PC-9 (cell line): ENCODE results near the gene SLC7A8. TPM values are rescaled to one million over a fixed set of nuclear protein-coding genes. Genes with fewer than 3 reads are reported as not detected.

Source experiments
- BruUV-seq: library from RNA; stranded (reverse); fragments of 400-500 nt; replicated peaks from 2 replicates; lab custom pipeline; 2021; lab: Mats Ljungman, UMichigan
- CTCF ChIA-PET: fragments of 300-600 bp; sonication (Branson Sonifier 250); formaldehyde crosslinking; loops from one replicate; lab custom pipeline; 2022; ENCODE audit warnings: antibody characterized with exemption; lab: Charles Lee
- POLR2A ChIA-PET: fragments of 300-600 bp; sonication (Branson Sonifier 250); formaldehyde crosslinking; loops from one replicate; lab custom pipeline; 2022; ENCODE audit warnings: antibody characterized with exemption; ENCODE audit not compliant: unreplicated experiment; lab: Charles Lee
- DNase-seq, 2 experiments: peaks; one replicate each; pipeline versions ENCODE4 v3.0.0 to v3.0.0-alpha.2; 2015 to 2022; ENCODE audit warnings: mixed read lengths in 1 of 2
- H2AFZ ChIP-seq: fragments of 200-600 bp; sonication (generic); 2 replicates; pipeline ENCODE4 v1.8.1; 2017; ENCODE audit warnings: antibody characterized with exemption
- H3F3A ChIP-seq: fragments of 200-600 bp; sonication (generic); 2 replicates; pipeline ENCODE4 v1.8.1; 2017; ENCODE audit warnings: antibody characterized with exemption, mild to moderate bottlenecking, low read depth; ENCODE audit not compliant: insufficient read depth
- H3K27ac ChIP-seq: fragments of 200-600 bp; sonication (generic); 2 replicates; pipeline ENCODE4 v1.6.1; 2016; ENCODE audit warnings: mixed run types
- H3K27me3 ChIP-seq: fragments of 200-600 bp; sonication (generic); 2 replicates; pipeline ENCODE4 v1.6.1; 2016; ENCODE audit warnings: low read depth, mixed run types; ENCODE audit not compliant: insufficient read depth
- H3K36me3 ChIP-seq: fragments of 200-600 bp; sonication (generic); 2 replicates; pipeline ENCODE4 v1.6.1; 2016; ENCODE audit warnings: low read depth, mixed run types
- H3K4me1 ChIP-seq: fragments of 200-600 bp; sonication (generic); replicated peaks from 2 replicates; pipeline ENCODE4 v1.6.1; 2016; ENCODE audit warnings: mixed run types; ENCODE audit not compliant: insufficient read depth
- H3K4me2 ChIP-seq: fragments of 200-600 bp; sonication (generic); 2 replicates; pipeline ENCODE4 v1.6.1; 2017; ENCODE audit warnings: mixed run types
- H3K4me3 ChIP-seq: fragments of 200-600 bp; sonication (generic); 2 replicates; pipeline ENCODE4 v1.6.1; 2016; ENCODE audit warnings: mixed run types
- H3K79me2 ChIP-seq: fragments of 200-600 bp; sonication (generic); 2 replicates; pipeline ENCODE4 v1.6.1; 2017; ENCODE audit warnings: low read depth, mixed run types
- H3K9me2 ChIP-seq: fragments of 200-600 bp; sonication (generic); 2 replicates; pipeline ENCODE4 v1.8.1; 2017; ENCODE audit warnings: mild to moderate bottlenecking; ENCODE audit not compliant: insufficient read depth
- H3K9me3 ChIP-seq: fragments of 200-600 bp; sonication (generic); 2 replicates; pipeline ENCODE4 v1.8.1; 2016; ENCODE audit warnings: low read depth; ENCODE audit not compliant: insufficient read depth
- H4K20me1 ChIP-seq: fragments of 200-600 bp; sonication (generic); 2 replicates; pipeline ENCODE4 v1.8.1; 2017; ENCODE audit not compliant: insufficient read depth
- EZH2 ChIP-seq: fragments of 200-600 bp; sonication (generic); IDR thresholded peaks from 2 replicates; pipeline ENCODE4 v1.8.0; 2017; ENCODE audit warnings: antibody characterized with exemption, low read depth
- intact Hi-C: fragments of 100-400 bp; cut with micrococcal nuclease; formaldehyde crosslinking; loops from one replicate; pipeline ENCODE4 v1.10.0; 2022; ENCODE audit not compliant: unreplicated experiment
- total RNA-seq: library from RNA; stranded (reverse); gene quantifications from 2 replicates; pipeline ENCODE4 v1.2.3, GENCODE V29; 2021
- TF ChIP-seq, protein P1 (sequence below): fragments of 200-600 bp; sonication (generic); conservative IDR thresholded peaks from 2 replicates; pipeline ENCODE4 v1.6.1; 2017; ENCODE audit warnings: mixed run types, antibody characterized with exemption, mild to moderate bottlenecking, moderate library complexity

Gene SLC7A8
- total RNA-seq, 1 experiment from 2014 or later, result 3.6 TPM

DNA sequence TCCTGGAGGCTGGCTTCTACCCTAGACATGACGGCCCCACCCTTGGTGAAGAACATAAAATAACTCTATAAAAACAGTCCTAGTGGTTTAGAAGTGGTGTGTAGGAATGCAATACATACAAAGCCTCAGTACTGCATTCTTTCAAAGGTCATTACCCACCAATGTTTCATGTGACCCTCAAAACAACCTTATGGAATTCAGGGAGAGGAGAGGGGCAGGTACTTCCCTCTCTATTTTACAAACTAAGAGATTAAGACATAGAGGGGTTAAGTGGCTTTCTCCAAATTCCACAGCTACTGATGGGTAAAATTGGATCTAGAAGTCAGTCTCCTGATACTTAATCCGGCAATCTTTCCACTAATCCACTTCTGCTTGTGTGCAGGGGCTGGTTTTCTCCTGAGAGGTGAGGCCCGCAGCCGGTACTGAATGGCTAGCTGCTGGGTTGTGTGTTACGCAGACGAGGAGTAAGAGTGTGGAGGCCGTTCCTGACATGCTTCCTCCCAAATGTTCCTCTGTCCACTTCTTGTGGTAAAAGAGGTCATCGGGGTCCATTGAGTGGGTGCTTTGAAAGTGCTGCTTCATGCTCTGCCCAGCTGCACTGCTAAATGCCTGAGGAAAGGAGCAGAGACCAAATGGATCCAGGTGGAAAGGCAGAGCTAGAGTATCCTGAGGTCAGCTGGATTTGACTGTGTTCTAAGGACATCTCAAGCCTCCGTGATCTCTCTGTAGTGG is 16.2 kb downstream of the SLC7A8 start:
- H3K79me2 ChIP-seq, result no peaks in the 10 kb centered on the region
- 0 out of 2 replicates have a peak, but pooled peaks cover 5% of the 10 kb centered on the region for H3K4me1 ChIP-seq
- no peak overlapping the region for H3K4me2 ChIP-seq
- no peaks in the 10 kb centered on the region for H3F3A ChIP-seq
- no peaks in the 10 kb centered on the region for H3K9me3 ChIP-seq
- H3K9me2 ChIP-seq, result no peaks in the 10 kb centered on the region
- no peaks in the 10 kb centered on the region for H4K20me1 ChIP-seq
- no peak for DNase-seq
- no peak for TF ChIP-seq EZH2
- TF ChIP-seq, protein P1, sequence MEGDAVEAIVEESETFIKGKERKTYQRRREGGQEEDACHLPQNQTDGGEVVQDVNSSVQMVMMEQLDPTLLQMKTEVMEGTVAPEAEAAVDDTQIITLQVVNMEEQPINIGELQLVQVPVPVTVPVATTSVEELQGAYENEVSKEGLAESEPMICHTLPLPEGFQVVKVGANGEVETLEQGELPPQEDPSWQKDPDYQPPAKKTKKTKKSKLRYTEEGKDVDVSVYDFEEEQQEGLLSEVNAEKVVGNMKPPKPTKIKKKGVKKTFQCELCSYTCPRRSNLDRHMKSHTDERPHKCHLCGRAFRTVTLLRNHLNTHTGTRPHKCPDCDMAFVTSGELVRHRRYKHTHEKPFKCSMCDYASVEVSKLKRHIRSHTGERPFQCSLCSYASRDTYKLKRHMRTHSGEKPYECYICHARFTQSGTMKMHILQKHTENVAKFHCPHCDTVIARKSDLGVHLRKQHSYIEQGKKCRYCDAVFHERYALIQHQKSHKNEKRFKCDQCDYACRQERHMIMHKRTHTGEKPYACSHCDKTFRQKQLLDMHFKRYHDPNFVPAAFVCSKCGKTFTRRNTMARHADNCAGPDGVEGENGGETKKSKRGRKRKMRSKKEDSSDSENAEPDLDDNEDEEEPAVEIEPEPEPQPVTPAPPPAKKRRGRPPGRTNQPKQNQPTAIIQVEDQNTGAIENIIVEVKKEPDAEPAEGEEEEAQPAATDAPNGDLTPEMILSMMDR, result no peak
- BruUV-seq, result no TSS peak
- intact Hi-C loops, result no loop called here
- no peak overlapping the region for H2AFZ ChIP-seq
- ChIA-PET CTCF (no interaction called here), POLR2A (no interaction called here)
- H3K4me3 ChIP-seq, result no peak overlapping the region
- no peaks in the 10 kb centered on the region for H3K27me3 ChIP-seq
- H3K27ac ChIP-seq, result no peak overlapping the region
- no peaks in the 10 kb centered on the region for H3K36me3 ChIP-seq

DNA sequence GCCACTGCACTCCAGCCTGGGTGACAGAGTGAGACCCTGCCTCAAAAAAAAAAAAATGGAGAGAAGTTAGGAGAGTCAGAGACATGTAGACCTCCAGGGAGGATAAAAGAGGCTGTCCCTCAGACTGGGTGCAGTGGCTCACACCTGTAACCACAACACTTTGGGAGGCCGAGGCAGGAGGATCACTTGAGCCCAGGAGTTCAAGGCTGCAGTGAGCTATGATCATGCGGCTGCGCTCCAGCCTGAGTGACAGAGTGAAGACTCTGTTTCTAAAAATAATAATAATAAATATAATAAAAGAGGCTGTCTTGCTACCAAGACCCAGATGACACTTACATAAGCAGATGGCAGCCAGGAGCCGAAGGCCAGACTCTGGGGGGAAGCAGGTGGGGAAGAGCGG is 18.5 kb downstream of the SLC7A8 start:
- BruUV-seq, result no TSS peak
- Histone ChIP-seq H2AFZ (no peak overlapping the region), H3K9me2 (no peaks in the 10 kb centered on the region), H3K4me2 (no peak overlapping the region), H3K27ac (no peak overlapping the region), H3K27me3 (no peaks in the 10 kb centered on the region), H3K4me1 (peaks cover 15% of the 10 kb centered on the region), H3F3A (no peaks in the 10 kb centered on the region), H3K79me2 (no peaks in the 10 kb centered on the region), H3K4me3 (no peak overlapping the region), H4K20me1 (no peaks in the 10 kb centered on the region), H3K9me3 (no peaks in the 10 kb centered on the region), H3K36me3 (no peaks in the 10 kb centered on the region)
- POLR2A ChIA-PET, result no interaction called here
- TF ChIP-seq, protein P1, result no peak
- no peak for TF ChIP-seq EZH2
- intact Hi-C loops, result no loop called here
- CTCF ChIA-PET, result no interaction called here
- no peak for DNase-seq

DNA sequence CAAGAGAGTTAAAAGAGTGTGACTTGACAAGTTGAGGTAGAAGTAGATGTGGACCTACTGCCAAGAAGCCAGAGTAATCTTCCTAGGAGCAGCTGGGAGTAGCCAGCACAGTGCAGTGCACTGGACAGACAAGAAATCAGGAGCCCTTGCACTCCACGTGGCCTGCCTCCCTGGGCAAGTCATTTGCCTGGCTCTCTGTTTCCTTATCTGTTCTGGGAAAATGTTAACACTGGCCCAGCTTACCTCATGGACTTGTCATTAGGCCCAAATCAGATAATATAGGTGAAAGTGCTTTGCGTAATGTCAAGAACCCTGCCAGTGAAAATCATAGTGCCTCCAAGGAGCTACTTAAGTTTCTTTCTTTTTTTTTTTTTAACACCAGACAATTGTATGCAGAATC is 19.2 kb downstream of the SLC7A8 start:
- ChIA-PET CTCF (interaction anchor here (0.7 kb wide), 1 partner anchor 43 kb away, joined by 5 read pairs; no protein-coding TSS in a partner anchor), POLR2A (interaction anchor here (0.6 to 0.7 kb wide), 2 partner anchors 168 to 470 kb away, joined by 4 to 8 read pairs; no protein-coding TSS in a partner anchor)
- Histone ChIP-seq H3K4me1 (peaks cover 15% of the 10 kb centered on the region), H4K20me1 (no peaks in the 10 kb centered on the region), H3K79me2 (no peaks in the 10 kb centered on the region), H3K9me2 (no peaks in the 10 kb centered on the region), H3K4me3 (no peak overlapping the region), H3K27ac (no peak overlapping the region), H3K9me3 (no peaks in the 10 kb centered on the region), H3K27me3 (no peaks in the 10 kb centered on the region), H2AFZ (no peak overlapping the region), H3F3A (no peaks in the 10 kb centered on the region), H3K4me2 (no peak overlapping the region), H3K36me3 (no peaks in the 10 kb centered on the region)
- TF ChIP-seq, protein P1, result no peak
- no peak for TF ChIP-seq EZH2
- BruUV-seq, result no TSS peak
- peak in 1 of 2 experiments; percentile 50 for DNase-seq
- intact Hi-C loops, result no loop called here
